ENCODE results near the gene TERF2IP.

DNA sequence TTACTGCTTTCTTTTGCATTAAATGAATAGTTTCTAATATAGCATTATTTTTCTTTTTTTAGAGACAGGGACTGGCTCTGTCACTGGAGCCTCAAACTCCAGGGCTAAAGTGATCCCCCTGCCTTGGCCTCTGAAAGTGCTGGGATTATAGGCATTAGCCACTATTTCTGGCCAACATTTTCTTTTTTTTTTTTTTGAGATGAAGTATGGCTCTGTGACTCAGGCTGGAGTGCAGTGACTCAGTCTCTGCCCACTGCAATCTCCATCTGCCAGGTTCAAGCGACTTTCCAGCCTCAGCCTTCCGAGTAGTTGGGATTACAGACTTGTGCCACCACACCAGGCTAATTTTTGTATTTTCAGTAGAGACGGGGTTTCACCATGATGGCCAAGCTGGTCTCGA lies 55.7 kb downstream of the TERF2IP start:
- TF ChIP-seq, protein P1, sequence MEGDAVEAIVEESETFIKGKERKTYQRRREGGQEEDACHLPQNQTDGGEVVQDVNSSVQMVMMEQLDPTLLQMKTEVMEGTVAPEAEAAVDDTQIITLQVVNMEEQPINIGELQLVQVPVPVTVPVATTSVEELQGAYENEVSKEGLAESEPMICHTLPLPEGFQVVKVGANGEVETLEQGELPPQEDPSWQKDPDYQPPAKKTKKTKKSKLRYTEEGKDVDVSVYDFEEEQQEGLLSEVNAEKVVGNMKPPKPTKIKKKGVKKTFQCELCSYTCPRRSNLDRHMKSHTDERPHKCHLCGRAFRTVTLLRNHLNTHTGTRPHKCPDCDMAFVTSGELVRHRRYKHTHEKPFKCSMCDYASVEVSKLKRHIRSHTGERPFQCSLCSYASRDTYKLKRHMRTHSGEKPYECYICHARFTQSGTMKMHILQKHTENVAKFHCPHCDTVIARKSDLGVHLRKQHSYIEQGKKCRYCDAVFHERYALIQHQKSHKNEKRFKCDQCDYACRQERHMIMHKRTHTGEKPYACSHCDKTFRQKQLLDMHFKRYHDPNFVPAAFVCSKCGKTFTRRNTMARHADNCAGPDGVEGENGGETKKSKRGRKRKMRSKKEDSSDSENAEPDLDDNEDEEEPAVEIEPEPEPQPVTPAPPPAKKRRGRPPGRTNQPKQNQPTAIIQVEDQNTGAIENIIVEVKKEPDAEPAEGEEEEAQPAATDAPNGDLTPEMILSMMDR (conservative IDR thresholded peaks at IDR 0.05 in 1 of 2, IDR thresholded peaks at IDR 0.05 in 1 of 2; ENCODE audit: extremely low read depth in 1 of 2, insufficient read depth in 1 of 2, low read depth in 1 of 2, low read length in 2 of 2) = no peak
- TF ChIP-seq EZH2 (IDR thresholded peaks at IDR 0.05; ENCODE audit: borderline replicate concordance, low read length) = no peak
